Activated T-cell treated with anti-CD3 and anti-CD28 coated beads, Interleukin-2, amount 50 U/mL, for 4 hours (primary cell): ENCODE results near the gene GIMAP8. TPM values are rescaled to one million over a fixed set of nuclear protein-coding genes. Genes with fewer than 3 reads are reported as not detected.
A peak's percentile ranks its signal among the peaks of the same experiment; 100 is the strongest.

Source experiments
- ATAC-seq, 2 donors: fragments of 200-7000 bp; cut with Tn5 transposase; one replicate each; pipeline ENCODE4 v1.10.0; 2021
- DNase-seq: peaks from one replicate; pipeline ENCODE4 v3.0.0-alpha.2; 2020
- H3K27me3 Mint-ChIP-seq: one replicate; pipeline ENCODE4 v1.8.0; 2021; ENCODE audit warnings: low read depth, mixed read lengths
- H3K36me3 Mint-ChIP-seq: one replicate; pipeline ENCODE4 v1.8.0; 2022; ENCODE audit warnings: mixed read lengths; ENCODE audit not compliant: insufficient read depth
- H3K4me1 Mint-ChIP-seq: one replicate; pipeline ENCODE4 v1.8.0; 2021; ENCODE audit warnings: low read depth, mixed read lengths
- H3K4me3 Mint-ChIP-seq: one replicate; pipeline ENCODE4 v1.8.0; 2021; ENCODE audit warnings: mild to moderate bottlenecking, moderate library complexity, mixed read lengths
- H3K9me3 Mint-ChIP-seq: one replicate; pipeline ENCODE4 v1.8.0; 2021; ENCODE audit warnings: mixed read lengths
- total RNA-seq, 3 donors: library from RNA; stranded (reverse); gene quantifications; one replicate each; pipeline ENCODE4 v1.2.1, GENCODE V29; 2021

Gene GIMAP8
- 1 to 10 TPM; 3.5 to 4.0 (median 3.6) TPM for total RNA-seq

GRCh38 chr7:150450491-150451001 lies at the start of gene GIMAP8:
Gene GIMAP8 (plus strand): TSS chr7:150450630. CDS start chr7:150466699, 16,069 bp downstream.
- Mint-ChIP-seq H3K27me3 (no peaks in the 10 kb centered on the region), H3K4me1 (peaks cover 82% of the 10 kb centered on the region), H3K9me3 (peaks cover 4% of the 10 kb centered on the region), H3K36me3 (peaks cover 13% of the 10 kb centered on the region), H3K4me3 (peak within 1 kb of the TSS; percentile 98)
- DNase-seq = peak; percentile 57
- ATAC-seq = peak; percentile 49 to 50

DNA sequence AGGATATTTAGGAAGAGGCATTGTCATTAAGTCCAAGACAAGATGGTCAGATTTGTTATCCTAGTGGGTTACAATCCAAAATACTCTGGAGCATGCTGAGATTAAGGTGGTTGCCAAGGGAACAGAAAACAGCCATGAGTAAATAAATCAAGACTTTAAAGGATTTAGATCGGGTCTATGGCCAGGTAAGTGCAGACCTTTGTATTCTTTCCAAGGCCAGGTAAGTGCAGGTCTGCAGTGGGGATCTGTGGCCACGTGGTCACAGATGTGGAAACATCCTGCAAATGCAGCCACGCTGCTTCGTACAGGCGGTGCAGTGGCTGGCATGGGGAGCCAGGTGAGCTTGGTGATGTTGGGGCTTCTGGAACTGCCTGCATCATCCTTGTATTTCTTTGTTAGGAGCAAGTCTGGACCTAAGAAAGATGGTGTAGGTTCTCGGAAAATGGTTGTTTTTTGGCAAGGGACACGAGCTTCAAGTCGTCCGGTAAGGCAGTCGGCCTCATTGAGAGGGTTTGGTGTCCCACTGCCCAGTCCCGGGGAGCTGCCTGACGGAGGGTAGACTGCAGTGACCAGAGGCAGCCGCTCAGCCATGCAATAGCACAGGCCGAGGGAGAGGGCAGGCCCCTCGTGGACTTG lies 49.5 kb upstream of the GIMAP8 start:
- peaks cover 15% of the 10 kb centered on the region for H3K4me1 Mint-ChIP-seq
- no peak for DNase-seq
- no peak overlapping the region for H3K4me3 Mint-ChIP-seq
- H3K27me3 Mint-ChIP-seq = no peaks in the 10 kb centered on the region
- no peaks in the 10 kb centered on the region for H3K36me3 Mint-ChIP-seq
- ATAC-seq = no peak
- H3K9me3 Mint-ChIP-seq = no peaks in the 10 kb centered on the region

DNA sequence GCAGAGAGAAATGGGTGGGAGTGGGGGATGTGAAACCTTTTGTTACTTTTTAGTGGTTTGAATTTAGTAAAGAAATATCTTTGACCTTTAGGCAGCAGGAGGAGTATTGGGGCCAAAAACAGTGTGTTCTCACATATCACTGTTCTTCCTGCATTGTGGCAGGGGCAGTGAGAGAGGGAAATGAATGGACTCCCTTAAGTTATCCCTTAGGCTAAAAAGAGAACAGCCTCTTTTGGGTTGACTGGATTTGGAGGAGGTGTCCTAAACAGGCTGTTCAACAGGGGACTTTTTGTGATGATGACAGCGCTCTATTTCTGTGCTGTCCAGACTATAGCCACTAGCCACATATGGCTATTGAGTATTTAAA lies 49.0 kb upstream of the GIMAP8 start:
- H3K9me3 Mint-ChIP-seq = no peaks in the 10 kb centered on the region
- ATAC-seq = no peak
- H3K27me3 Mint-ChIP-seq = no peaks in the 10 kb centered on the region
- peaks cover 20% of the 10 kb centered on the region for H3K4me1 Mint-ChIP-seq
- DNase-seq = no peak
- no peak overlapping the region for H3K4me3 Mint-ChIP-seq
- H3K36me3 Mint-ChIP-seq = no peaks in the 10 kb centered on the region

- Mint-ChIP-seq H3K27me3 (no peaks in the 10 kb centered on the region), H3K36me3 (peaks cover 1% of the 10 kb centered on the region), H3K4me3 (no peak overlapping the region), H3K9me3 (no peaks in the 10 kb centered on the region), H3K4me1 (peaks cover 27% of the 10 kb centered on the region)
- ATAC-seq = no peak
- DNase-seq = no peak
Observed at GRCh38 chr7:150401861-150402631, 48.4 kb upstream of the GIMAP8 start.

- Mint-ChIP-seq H3K9me3 (no peaks in the 10 kb centered on the region), H3K36me3 (peaks cover 3% of the 10 kb centered on the region), H3K4me3 (no peak overlapping the region), H3K27me3 (no peaks in the 10 kb centered on the region), H3K4me1 (peaks cover 29% of the 10 kb centered on the region)
- no peak for DNase-seq
- no peak for ATAC-seq
Observed at GRCh38 chr7:150402671-150403321, 47.6 kb upstream of the GIMAP8 start.

- H3K4me3 Mint-ChIP-seq = peak overlapping the region; percentile 92
- no peaks in the 10 kb centered on the region for H3K27me3 Mint-ChIP-seq
- H3K36me3 Mint-ChIP-seq = peaks cover 3% of the 10 kb centered on the region
- ATAC-seq (no peak), DNase-seq (no peak)
- peaks cover 31% of the 10 kb centered on the region for H3K4me1 Mint-ChIP-seq
- H3K9me3 Mint-ChIP-seq = no peaks in the 10 kb centered on the region
Observed at GRCh38 chr7:150403376-150404171, 46.9 kb upstream of the GIMAP8 start.

- DNase-seq = no peak
- H3K4me3 Mint-ChIP-seq = peak overlapping the region; percentile 92
- peaks cover 35% of the 10 kb centered on the region for H3K4me1 Mint-ChIP-seq
- no peaks in the 10 kb centered on the region for H3K9me3 Mint-ChIP-seq
- H3K36me3 Mint-ChIP-seq = peaks cover 6% of the 10 kb centered on the region
- ATAC-seq = no peak
- H3K27me3 Mint-ChIP-seq = no peaks in the 10 kb centered on the region
Observed at GRCh38 chr7:150404172-150404804, 46.1 kb upstream of the GIMAP8 start.

DNA sequence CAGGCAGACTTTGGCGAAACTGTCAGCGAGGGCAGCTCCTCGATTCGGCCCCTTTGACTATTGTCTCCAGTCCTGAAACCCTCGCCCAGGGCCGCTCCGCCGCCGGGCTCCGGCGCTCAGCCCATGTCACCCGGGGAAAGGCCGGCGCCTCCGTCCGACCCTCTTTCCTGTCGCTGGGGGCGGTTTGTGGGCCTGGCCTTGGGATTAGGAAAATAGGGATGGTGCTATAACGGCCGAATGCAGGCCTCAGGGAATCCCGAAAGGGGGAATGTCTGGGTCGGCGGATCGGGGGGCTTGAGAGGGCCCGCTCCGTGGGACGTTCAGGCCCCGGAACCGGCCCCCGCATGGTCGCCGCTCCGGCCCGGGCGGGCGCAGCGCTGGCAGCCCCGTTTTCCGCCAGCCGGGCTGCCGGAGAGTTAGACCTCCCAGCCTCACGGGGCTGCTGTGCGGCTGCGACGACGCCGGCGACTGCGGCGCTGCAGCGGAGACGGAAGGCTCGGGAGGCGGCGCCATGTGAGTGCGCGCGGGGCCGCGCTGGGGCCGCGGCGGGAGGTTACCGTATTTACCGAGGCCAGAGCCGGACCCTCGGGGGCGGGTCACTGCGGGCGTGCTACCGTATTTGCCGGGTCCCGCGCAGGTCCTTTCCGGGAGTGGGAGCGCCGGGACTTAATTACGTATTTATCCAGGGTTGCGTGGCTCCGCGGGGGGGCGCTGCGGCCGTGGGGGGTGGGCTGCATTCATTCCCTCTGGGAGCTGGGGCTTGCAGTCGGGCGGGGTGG lies 45.4 kb upstream of the GIMAP8 start:
- Mint-ChIP-seq H3K27me3 (no peaks in the 10 kb centered on the region), H3K4me1 (peaks cover 35% of the 10 kb centered on the region), H3K4me3 (peak overlapping the region; percentile 92), H3K36me3 (peaks cover 6% of the 10 kb centered on the region), H3K9me3 (no peaks in the 10 kb centered on the region)
- peak; percentile 61 for DNase-seq
- peak; percentile 84 to 87 for ATAC-seq

GRCh38 chr7:150405584-150406311 lies 44.7 kb upstream of the GIMAP8 start:
- ATAC-seq (peak; percentile 27 to 29), DNase-seq (no peak)
- H3K9me3 Mint-ChIP-seq = no peaks in the 10 kb centered on the region
- no peaks in the 10 kb centered on the region for H3K27me3 Mint-ChIP-seq
- H3K4me1 Mint-ChIP-seq = peaks cover 35% of the 10 kb centered on the region
- peak overlapping the region; percentile 92 for H3K4me3 Mint-ChIP-seq
- peaks cover 7% of the 10 kb centered on the region for H3K36me3 Mint-ChIP-seq

DNA sequence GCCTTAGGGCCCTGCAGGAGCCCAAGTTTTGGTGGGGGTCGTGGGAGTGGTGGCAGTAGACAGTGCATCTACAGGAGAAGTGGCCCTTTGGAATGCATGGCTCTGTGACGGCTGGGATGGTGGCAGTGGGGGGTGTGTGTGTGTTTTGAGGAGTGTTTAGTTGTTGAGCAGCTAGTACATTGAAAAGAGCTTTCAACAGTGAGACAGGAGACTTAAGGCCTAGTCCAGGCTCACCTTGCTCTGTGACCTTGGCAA lies 44.2 kb upstream of the GIMAP8 start:
- Mint-ChIP-seq H3K36me3 (peaks cover 10% of the 10 kb centered on the region), H3K9me3 (no peaks in the 10 kb centered on the region), H3K27me3 (no peaks in the 10 kb centered on the region), H3K4me3 (peak overlapping the region; percentile 92), H3K4me1 (peaks cover 35% of the 10 kb centered on the region)
- ATAC-seq (no peak), DNase-seq (no peak)

DNA sequence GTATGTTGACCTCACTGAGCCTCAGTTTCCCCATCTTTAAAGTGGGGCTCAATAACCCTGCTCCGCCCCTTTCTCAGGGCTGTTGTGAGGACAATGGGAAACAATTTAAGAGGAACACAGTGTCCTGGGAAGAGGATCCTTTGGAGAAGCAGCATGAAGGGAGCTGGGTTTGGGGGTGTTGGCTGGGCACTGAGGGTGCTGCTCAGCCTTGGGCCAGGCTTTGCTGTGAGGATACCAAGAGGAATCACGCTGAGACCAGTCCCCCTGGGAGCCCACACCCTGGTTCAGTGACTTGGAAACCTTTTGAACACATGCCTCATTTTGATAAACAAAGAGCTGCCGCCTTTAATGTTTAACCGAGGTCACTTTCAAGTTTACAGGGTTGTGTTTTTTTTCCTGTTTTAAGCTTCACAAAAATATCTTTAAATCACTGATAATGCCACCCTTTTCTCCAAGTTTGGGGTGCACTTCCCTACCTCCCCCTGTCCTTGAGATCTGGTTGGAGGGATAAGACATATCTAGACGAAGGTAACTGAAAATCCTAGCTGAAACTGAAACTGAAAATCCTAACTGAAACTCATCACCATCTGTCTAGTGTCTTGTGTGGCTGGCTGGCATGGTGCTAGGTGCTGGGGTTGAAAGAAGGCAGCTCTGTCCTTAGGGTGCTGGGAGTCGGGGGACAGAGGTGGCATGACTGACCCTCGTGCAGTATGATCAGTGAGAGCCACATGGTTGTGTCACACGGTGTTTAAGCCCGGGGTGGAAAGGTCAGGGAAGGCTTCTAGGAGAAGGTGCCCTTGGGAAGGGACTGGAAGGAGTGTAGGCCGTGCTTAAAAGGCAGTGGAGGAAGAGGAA lies 43.6 kb upstream of the GIMAP8 start:
- ATAC-seq (peak; percentile 48 to 63), DNase-seq (no peak)
- no peaks in the 10 kb centered on the region for H3K9me3 Mint-ChIP-seq
- H3K36me3 Mint-ChIP-seq = peaks cover 10% of the 10 kb centered on the region
- peaks cover 33% of the 10 kb centered on the region for H3K4me1 Mint-ChIP-seq
- H3K4me3 Mint-ChIP-seq = peak overlapping the region; percentile 92
- no peaks in the 10 kb centered on the region for H3K27me3 Mint-ChIP-seq
